Activated CD4-positive, CD25-positive, alpha-beta regulatory T cell (primary cell): ENCODE data around the gene RGS6.

Source experiments
- DNase-seq, 4 experiments: peaks; one replicate each; lab custom pipeline; 2025; lab: John Stamatoyannopoulos, UW

Gene RGS6

GRCh38 chr14:72553656-72554055, 621.4 kb downstream of the RGS6 start:
- no peak for DNase-seq

DNA sequence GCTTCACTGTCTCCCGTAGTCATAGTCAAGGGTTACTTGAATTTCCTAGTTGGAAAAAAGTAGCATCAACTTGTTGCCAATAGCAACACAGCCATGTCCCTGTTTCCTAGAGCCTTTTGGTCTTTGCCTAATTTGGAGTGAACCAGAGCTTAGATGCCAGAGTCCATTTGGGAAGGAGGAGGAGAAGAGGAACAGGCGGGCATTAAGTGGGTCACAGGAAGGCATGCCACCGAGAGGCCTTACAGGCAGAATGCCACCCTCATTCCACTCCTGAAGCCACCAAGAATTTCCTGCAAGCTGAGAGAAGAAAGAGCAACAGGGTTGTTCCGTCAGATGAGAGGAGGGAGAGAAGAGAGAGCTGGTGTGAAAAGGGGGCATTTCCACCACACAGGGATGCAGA, 622.2 kb downstream of the RGS6 start:
- DNase-seq = no peak

DNA sequence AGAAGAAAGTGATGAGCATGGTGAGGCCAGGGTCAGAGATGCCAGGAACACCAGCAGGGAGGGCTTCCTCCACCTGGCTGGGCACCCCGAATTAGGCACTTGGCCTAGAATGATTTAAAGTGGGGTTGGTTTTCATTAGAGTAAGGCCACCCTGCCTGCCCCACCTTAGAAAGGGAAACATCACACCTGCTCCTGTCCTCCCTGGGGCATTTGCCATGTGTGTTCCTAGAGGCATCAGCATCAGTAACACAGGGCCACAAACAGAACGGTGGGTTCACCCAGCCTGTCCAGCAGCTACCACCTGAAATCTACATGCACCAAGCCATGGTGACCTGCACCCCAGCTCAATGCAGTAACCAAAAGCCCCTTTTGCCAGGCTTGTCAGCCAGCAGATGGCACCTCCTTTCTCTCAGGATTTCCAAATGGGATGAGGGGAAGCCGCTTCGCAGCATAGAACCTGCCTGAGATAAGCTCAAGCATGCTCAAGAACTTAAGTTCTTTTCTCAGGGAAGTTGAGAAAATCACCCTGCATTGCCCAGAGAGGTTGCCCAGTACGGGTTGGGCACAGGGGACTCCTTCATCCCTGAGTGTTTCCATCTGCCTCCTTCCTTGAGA, 622.9 kb downstream of the RGS6 start:
- DNase-seq = no peak

DNA sequence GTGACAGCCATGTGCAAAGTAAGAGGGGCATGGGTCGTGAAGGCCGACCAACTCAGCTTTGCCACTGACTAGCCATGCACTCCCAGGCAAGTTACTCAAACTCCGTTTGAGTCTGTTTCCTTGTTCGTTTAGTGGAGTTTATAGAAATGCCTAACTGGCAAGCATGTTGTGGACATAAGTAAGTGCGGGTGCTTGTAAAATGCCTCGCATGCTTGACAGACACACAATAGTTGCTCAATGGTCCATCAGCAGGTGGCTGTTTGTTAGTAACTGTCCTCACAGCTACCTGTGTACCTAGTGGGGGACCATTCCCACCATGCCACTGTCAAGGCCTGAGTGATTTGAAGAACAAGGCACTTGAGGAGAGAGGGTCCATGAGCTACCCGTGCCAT, 623.4 kb downstream of the RGS6 start:
- no peak for DNase-seq

DNA sequence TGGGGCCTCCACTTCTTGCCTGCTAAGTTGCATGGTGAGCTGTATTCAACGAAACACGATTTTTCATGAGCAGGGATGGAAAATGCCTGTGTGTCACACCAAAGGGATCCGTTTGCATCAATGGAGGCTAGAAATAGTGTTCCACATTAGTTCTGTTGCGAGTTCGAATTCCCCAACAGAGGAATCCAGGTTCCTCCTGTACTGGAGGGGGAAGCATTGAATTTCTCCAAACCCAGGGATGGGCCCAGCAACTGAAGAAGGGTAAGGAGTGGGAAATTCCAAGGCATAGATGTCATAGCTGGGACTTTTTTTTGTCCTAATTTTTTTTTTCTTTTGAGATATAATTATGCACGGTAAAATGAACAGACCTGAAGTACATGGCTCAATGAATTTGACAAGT, 625.4 kb downstream of the RGS6 start:
- DNase-seq = no peak

DNA sequence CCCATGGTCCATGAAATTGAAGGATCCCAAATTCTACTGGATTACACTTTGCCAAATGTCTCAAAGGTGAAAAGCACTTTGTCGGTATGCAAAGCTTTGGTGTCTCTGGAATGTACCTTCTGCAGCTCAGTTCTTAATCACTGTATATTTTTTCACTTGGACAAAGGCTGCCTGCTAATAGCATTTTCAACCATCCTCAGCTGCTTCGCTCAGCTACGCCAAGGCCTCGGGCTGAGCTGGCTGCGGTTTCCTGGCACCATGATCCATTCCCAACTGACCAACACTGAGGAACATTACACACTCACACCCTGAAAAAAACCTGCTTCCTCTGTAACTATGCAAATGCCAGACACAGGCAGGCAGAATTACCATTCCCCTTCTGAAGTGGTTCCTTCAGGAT, 626.5 kb downstream of the RGS6 start:
- no peak for DNase-seq

DNA sequence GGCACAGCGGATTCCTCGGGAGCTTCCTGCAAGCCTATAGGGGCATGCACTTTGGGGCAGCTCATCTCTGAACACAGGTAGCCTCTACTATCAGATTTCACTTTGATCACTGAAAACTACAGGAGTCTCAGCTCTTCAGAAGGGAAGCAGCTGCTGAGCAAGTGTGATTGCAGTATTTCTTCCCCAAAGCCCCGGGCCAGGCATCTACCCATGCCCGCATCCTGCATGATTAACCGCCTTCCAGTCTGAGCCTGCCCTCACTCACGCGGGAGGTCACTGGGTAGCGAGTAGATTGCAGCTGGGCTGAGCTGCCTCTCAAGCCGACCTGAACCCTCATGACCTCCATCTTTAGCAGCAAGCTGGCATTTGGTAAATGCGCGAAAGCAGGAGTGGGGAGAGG, 627.0 kb downstream of the RGS6 start:
- no peak for DNase-seq

GRCh38 chr14:72559669-72560255, 627.5 kb downstream of the RGS6 start:
- no peak for DNase-seq

DNA sequence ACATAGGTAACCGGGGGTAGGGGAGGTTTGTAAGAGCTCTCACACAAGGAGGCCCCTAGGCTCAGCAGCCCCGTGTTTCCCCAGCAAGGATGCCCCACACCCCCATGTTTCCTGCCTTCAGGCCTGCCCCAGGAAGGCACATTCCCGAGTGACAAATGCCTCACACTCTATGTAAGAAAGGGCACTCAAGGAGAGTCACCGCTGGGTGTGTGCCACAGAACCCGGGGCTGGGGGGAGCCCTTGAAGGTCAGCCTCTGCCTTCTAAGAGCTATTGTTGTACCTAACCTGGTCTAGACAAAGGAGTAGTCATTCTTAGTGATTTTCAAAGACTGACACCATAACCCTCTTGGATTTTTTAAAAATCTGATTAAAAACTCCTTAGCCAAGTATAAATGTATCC, 628.1 kb downstream of the RGS6 start:
- no peak for DNase-seq

- DNase-seq = no peak
Observed at GRCh38 chr14:72560889-72561493, 628.8 kb downstream of the RGS6 start.

DNA sequence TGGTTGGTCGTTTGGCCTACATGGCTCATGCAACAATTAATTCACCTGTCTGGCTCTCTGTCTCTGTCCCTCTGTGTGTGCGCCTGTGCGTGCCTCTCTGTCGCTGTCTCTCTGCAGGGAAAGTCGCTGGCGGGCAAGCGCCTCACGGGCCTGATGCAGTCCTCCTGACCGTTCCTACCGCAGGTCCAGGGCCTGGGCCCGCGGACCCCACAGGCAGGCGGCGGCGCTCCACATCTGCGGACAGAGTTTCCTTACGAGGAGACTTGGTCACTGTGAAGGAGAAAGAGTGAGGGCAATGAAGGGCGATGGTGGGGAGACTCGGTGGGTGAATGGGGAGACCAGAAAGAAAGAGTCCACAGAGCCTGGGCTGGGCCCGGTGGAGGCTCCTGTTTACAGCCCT, 630.1 kb downstream of the RGS6 start:
- DNase-seq = no peak

GRCh38 chr14:72563676-72564075, 631.4 kb downstream of the RGS6 start:
- DNase-seq = no peak

- no peak for DNase-seq
Observed at GRCh38 chr14:72565149-72565559, 632.9 kb downstream of the RGS6 start.

- no peak for DNase-seq
Observed at GRCh38 chr14:72565917-72566316, 633.7 kb downstream of the RGS6 start.

DNA sequence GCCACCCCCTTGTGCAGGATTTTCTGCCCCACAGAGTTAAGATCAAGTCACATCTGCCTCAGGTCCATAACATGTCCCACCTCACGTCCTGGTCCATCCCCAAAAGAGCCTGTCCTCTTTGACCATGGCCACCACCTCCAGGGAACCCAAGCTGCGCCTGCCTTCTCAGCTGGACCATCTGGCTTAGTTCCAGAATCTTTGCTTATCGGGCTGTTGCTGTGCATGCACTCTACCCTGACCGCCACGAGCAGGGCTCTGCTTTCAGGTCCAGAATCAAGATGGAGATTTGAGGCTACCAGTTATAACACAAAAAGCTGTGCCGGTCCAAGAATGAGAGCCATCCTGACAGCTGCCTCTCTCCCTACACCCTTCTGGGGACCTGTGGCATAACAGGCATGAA, 635.0 kb downstream of the RGS6 start:
- no peak for DNase-seq

- DNase-seq = no peak
Observed at GRCh38 chr14:72568296-72568992, 636.2 kb downstream of the RGS6 start.

- no peak for DNase-seq
Observed at GRCh38 chr14:72573725-72574417, 641.6 kb downstream of the RGS6 start.

DNA sequence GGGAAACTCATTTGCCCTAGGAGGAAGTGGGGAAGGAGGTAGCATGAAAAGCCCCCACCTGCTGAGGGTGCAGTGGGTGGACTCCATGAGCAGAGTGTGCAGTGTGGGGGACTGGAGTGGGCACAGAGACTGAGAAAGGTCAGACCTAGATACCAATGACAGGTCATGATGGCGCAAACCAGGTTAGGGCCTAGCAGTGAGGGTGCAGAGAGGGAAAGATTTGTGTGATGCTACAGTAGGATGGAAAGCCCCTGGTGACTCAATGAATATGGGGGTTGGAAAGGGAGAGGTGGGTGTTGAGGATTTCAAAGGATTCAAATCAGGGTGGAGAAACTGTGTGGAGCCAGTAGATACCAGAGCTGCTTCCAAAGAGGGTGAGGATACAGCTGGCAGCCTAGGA, 642.5 kb downstream of the RGS6 start:
- DNase-seq = no peak

GRCh38 chr14:72576258-72576657, 644.0 kb downstream of the RGS6 start:
- no peak for DNase-seq

DNA sequence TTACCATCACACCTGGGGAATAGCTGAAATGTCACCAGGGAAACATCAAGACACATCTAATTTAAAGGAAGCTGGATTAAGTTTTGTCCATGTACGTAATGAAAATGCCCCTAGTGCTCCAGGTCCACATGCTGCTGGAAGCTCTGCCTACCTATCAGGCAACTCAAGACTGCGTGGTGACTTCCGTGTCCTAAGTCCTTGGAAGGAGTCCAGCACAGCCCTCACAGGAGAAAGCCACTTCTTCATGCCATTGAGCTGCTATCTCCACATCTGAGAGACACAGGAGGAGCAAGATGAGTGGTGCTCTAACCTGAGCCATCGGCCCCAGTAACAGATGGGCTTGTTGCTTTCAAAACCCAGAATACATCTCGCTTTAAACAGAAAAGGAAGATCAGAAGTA, 645.3 kb downstream of the RGS6 start:
- DNase-seq = no peak

DNA sequence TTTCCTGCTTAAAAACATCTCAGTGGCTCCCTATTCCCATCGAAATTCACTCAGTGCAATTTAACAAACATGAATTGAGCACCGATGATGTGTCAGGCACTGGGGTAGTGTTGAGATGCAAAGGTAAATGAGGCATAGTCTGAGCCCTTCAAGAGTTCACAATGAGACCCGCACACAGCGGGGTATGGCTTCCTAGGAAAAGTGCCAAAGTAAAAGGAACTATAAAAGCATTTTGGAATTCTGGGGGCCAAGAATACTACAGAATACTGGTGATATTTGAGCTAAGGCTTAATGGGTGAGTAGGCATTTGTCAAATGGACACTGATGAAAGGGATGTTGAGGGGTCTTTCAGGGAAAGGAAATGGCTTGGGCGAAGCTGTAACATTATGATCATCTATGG, 646.3 kb downstream of the RGS6 start:
- no peak for DNase-seq

- no peak for DNase-seq
Observed at GRCh38 chr14:72582582-72582981, 650.4 kb downstream of the RGS6 start.
